ENCODE results near the gene SORCS2. TPM values are rescaled to one million over a fixed set of nuclear protein-coding genes. Genes with fewer than 3 reads are reported as not detected.

SORCS2 gene
- total RNA-seq, 2 donors from 2014 or later, result 0.54 to 0.74 TPM

DNA sequence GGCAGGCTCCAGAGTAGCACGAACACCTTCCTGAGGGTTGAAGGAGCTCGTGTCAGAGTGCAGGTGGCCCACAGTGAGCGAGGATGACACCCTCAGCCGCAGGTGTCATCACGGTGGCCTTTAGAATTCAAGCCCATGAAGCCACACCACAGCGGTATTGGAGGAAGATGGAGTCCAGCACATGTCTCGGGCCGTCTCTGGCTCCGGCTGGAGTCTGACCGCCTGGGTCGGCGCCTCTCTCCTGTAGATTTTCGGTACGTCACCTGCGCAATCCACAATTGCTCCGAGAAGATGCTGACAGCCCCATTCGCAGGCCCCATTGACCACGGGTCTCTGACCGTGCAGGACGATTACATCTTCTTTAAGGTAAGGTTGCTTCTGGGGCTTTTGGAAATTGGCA lies 471.8 kb downstream of the SORCS2 start:
- H3K9ac ChIP-seq (ENCODE audit: low read depth in 2 of 2, low read length in 2 of 2), result no peak overlapping the region
- no peak overlapping the region for H3K27ac ChIP-seq
- intact Hi-C loops (cut with DNase I), result no loop called here
- H3K36me3 ChIP-seq, result no peaks in the 10 kb centered on the region
- no peak overlapping the region for H3K4me3 ChIP-seq
- H3K4me1 ChIP-seq, result no peaks in the 10 kb centered on the region
- no peak for DNase-seq
- TF ChIP-seq, protein P1, sequence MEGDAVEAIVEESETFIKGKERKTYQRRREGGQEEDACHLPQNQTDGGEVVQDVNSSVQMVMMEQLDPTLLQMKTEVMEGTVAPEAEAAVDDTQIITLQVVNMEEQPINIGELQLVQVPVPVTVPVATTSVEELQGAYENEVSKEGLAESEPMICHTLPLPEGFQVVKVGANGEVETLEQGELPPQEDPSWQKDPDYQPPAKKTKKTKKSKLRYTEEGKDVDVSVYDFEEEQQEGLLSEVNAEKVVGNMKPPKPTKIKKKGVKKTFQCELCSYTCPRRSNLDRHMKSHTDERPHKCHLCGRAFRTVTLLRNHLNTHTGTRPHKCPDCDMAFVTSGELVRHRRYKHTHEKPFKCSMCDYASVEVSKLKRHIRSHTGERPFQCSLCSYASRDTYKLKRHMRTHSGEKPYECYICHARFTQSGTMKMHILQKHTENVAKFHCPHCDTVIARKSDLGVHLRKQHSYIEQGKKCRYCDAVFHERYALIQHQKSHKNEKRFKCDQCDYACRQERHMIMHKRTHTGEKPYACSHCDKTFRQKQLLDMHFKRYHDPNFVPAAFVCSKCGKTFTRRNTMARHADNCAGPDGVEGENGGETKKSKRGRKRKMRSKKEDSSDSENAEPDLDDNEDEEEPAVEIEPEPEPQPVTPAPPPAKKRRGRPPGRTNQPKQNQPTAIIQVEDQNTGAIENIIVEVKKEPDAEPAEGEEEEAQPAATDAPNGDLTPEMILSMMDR (IDR thresholded peaks at IDR 0.05), result no peak
- no peaks in the 10 kb centered on the region for H3K9me3 ChIP-seq
- no peaks in the 10 kb centered on the region for H3K27me3 ChIP-seq

GRCh38 chr4:7665321-7665720 lies 473.0 kb downstream of the SORCS2 start:
- TF ChIP-seq, protein P1 (IDR thresholded peaks at IDR 0.05), result no peak
- Histone ChIP-seq H3K27ac (no peak overlapping the region), H3K27me3 (no peaks in the 10 kb centered on the region), H3K36me3 (no peaks in the 10 kb centered on the region), H3K4me1 (no peaks in the 10 kb centered on the region), H3K4me3 (no peak overlapping the region), H3K9ac (ENCODE audit: low read depth in 2 of 2, low read length in 2 of 2) (no peak overlapping the region), H3K9me3 (no peaks in the 10 kb centered on the region)
- DNase-seq, result no peak
- intact Hi-C loops (cut with DNase I), result no loop called here

DNA sequence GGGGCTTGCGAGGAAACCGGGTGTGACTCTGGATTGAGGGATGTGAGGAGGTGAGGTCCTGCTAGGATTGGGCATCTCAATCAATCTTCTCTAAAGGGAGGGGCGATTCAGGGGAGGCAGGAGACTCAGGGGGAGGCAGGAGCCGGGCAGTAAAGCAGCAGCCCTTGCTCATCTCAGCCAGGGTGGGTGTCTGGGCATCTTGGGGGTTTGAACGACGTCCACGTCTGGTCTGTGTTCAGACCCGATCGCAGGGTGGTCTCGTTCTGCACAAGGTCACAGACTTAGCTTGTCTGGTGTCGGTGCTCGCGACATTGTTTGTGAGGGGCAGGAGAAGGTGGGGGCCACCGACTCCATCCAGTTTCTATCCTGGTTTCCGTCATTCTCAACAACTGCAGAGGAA lies 473.7 kb downstream of the SORCS2 start:
- DNase-seq, result no peak
- intact Hi-C loops (cut with DNase I), result no loop called here
- Histone ChIP-seq H3K4me1 (no peaks in the 10 kb centered on the region), H3K9ac (ENCODE audit: low read depth in 2 of 2, low read length in 2 of 2) (no peak overlapping the region), H3K27ac (no peak overlapping the region), H3K9me3 (no peaks in the 10 kb centered on the region), H3K27me3 (no peaks in the 10 kb centered on the region), H3K4me3 (no peak overlapping the region), H3K36me3 (no peaks in the 10 kb centered on the region)
- TF ChIP-seq, protein P1 (IDR thresholded peaks at IDR 0.05), result no peak

DNA sequence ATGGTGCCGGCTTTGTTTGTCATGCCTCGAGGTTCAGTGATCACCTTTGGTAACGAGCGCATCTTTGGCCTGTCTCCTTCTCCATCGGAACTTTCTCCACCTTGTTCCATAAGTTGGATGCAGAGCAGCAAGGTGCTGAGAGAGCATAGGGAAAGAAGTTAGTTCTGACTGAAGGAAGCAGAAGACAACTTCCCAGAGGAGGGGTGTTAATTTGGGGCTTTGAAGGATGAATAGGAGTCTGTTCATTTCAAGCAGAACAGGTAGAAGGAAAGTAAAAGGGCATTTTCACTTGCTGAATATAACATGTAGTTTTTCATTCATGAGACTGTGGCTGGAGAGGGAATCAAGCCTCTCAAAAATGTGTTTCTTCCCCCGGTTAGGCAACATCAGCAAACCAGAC lies 474.4 kb downstream of the SORCS2 start:
- Histone ChIP-seq H3K4me1 (no peaks in the 10 kb centered on the region), H3K4me3 (no peak overlapping the region), H3K27me3 (no peaks in the 10 kb centered on the region), H3K9ac (ENCODE audit: low read depth in 2 of 2, low read length in 2 of 2) (no peak overlapping the region), H3K9me3 (no peaks in the 10 kb centered on the region), H3K36me3 (no peaks in the 10 kb centered on the region), H3K27ac (no peak overlapping the region)
- intact Hi-C loops (cut with DNase I), result no loop called here
- no peak for DNase-seq
- TF ChIP-seq, protein P1 (IDR thresholded peaks at IDR 0.05), result no peak

GRCh38 chr4:7668271-7668670 lies 475.9 kb downstream of the SORCS2 start:
- H3K9ac ChIP-seq (ENCODE audit: low read depth in 2 of 2, low read length in 2 of 2), result no peak overlapping the region
- intact Hi-C loops (cut with DNase I), result no loop called here

More at GRCh38 chr4:7668271-7668670, 475.9 kb downstream of the SORCS2 start:
- no peak overlapping the region for H3K4me3 ChIP-seq
- DNase-seq, result no peak
- H3K4me1 ChIP-seq, result no peaks in the 10 kb centered on the region
- H3K27me3 ChIP-seq, result no peaks in the 10 kb centered on the region
- TF ChIP-seq, protein P1 (IDR thresholded peaks at IDR 0.05), result no peak
- no peaks in the 10 kb centered on the region for H3K9me3 ChIP-seq
- H3K36me3 ChIP-seq, result no peaks in the 10 kb centered on the region
- no peak overlapping the region for H3K27ac ChIP-seq
